A549 (cell line): ENCODE measurements around the gene PAQR7.

Experiments used
- CHD2 ChIP-seq: fragments of 150-350 bp; IDR thresholded peaks from 2 replicates; pipeline ENCODE4 v1.6.1; 2014; ENCODE audit warnings: low read length; ENCODE audit not compliant: partially characterized antibody
- CTCF ChIP-seq: fragments of >200 bp; sonication (Bioruptor Twin); formaldehyde crosslinking; IDR thresholded peaks from 3 replicates; pipeline ENCODE4 v1.5.1; 2016
- ELK1 ChIP-seq: fragments of 150-350 bp; IDR thresholded peaks from 2 replicates; pipeline ENCODE4 v1.6.1; 2014; ENCODE audit warnings: low read depth, mild to moderate bottlenecking, low read length
- ESRRA ChIP-seq: fragments of 150-350 bp; IDR thresholded peaks from 2 replicates; pipeline ENCODE4 v1.6.1; 2014; ENCODE audit warnings: mild to moderate bottlenecking, low read length, borderline replicate concordance
- JUNB ChIP-seq: fragments of >200 bp; sonication (Bioruptor Twin); formaldehyde crosslinking; IDR thresholded peaks from 2 replicates; pipeline ENCODE4 v1.6.1; 2016
- POLR2A ChIP-seq: IDR thresholded peaks from 2 replicates; pipeline ENCODE4 v1.6.1; 2012; ENCODE audit warnings: mild to moderate bottlenecking, low read length
- POLR2AphosphoS2 ChIP-seq: conservative IDR thresholded peaks from 2 replicates; pipeline ENCODE4 v1.6.1; 2012; ENCODE audit warnings: low read length, improper control_type of control experiment, inconsistent platforms
- RAD21 ChIP-seq, 2 experiments: fragments of >200 bp in 1 of 2; sonication (Bioruptor Twin) in 1 of 2; formaldehyde crosslinking in 1 of 2; IDR thresholded peaks in 1 of 2; conservative IDR thresholded peaks in 1 of 2; 2 replicates in 1 of 2; 3 replicates in 1 of 2; pipeline ENCODE4 v1.6.1; 2012 to 2018; ENCODE audit warnings: inconsistent platforms in 1 of 2
- REST ChIP-seq: fragments of 200-600 bp; sonication (generic); IDR thresholded peaks from 2 replicates; pipeline ENCODE4 v1.6.1; 2016; ENCODE audit warnings: antibody characterized with exemption, mild to moderate bottlenecking, moderate library complexity
- SMC3 ChIP-seq: fragments of >200 bp; sonication (Bioruptor Twin); formaldehyde crosslinking; IDR thresholded peaks from 3 replicates; pipeline ENCODE4 v1.6.1; 2018; ENCODE audit warnings: inconsistent platforms

- TF ChIP-seq ESRRA (no peak), CTCF (no peak), ELK1 (no peak), SMC3 (no peak), POLR2A (no peak), CHD2 (no peak), RAD21 (conservative IDR thresholded peaks at IDR 0.05 in 1 of 2, IDR thresholded peaks at IDR 0.05 in 1 of 2) (no peak), JUNB (no peak), POLR2AphosphoS2 (no peak), REST (no peak)
Observed at GRCh38 chr1:25893116-25893515, 17.6 kb upstream of the PAQR7 start.
